Measurements from ENCODE around the gene C2orf72.
A peak's percentile ranks its signal among the peaks of the same experiment; 100 is the strongest.
"Not testable (repeated sequence)": the region's sequence is repeated elsewhere in the genome, so short reads cannot be mapped to it uniquely, and the experiment has no call there.

C2orf72 gene

GRCh38 chr2:231058761-231059550 is 21.6 kb downstream of the C2orf72 start:
- DNase-seq (ENCODE audit: low read depth) = peak; percentile 50
- H3K4me3 ChIP-seq (ENCODE audit: low read length) = no peak overlapping the region
- no peak for TF ChIP-seq CTCF (IDR thresholded peaks at IDR 0.05; ENCODE audit: insufficient read depth, low read depth, low read length, missing control alignments)

GRCh38 chr2:231059756-231060155 is 22.4 kb downstream of the C2orf72 start:
- TF ChIP-seq CTCF (IDR thresholded peaks at IDR 0.05; ENCODE audit: insufficient read depth, low read depth, low read length, missing control alignments) = no peak
- H3K4me3 ChIP-seq (ENCODE audit: low read length) = no peak overlapping the region
- no peak for DNase-seq (ENCODE audit: low read depth)

- no peak overlapping the region for H3K4me3 ChIP-seq (ENCODE audit: low read length)
- no peak for DNase-seq (ENCODE audit: low read depth)
- TF ChIP-seq CTCF (IDR thresholded peaks at IDR 0.05; ENCODE audit: insufficient read depth, low read depth, low read length, missing control alignments) = no peak
Observed at GRCh38 chr2:231062776-231063175, 25.5 kb downstream of the C2orf72 start.

- TF ChIP-seq CTCF (IDR thresholded peaks at IDR 0.05; ENCODE audit: insufficient read depth, low read depth, low read length, missing control alignments) = no peak
- H3K4me3 ChIP-seq (ENCODE audit: low read length) = no peak overlapping the region
- DNase-seq (ENCODE audit: low read depth) = no peak
Observed at GRCh38 chr2:231063347-231063746, 26.0 kb downstream of the C2orf72 start.

DNA sequence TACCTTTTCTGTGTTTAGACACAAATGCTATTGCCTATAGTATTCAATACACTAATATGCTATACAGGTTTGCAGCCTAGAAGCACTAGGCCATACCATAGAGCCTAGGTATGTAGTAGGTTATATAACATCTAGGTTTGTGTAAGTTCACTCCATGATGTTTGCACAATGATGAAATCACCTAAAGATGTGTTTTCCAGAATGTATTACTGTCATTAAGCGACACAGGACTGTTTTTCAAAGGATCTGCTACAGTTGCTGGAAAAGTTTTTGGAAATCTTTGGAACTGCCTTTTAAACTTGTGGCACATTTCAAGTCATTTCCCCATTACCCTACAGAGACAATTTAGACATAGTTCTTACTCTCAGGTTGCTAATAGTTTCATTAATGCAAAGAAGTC is 28.6 kb downstream of the C2orf72 start:
- no peak for TF ChIP-seq CTCF (IDR thresholded peaks at IDR 0.05; ENCODE audit: insufficient read depth, low read depth, low read length, missing control alignments)
- H3K4me3 ChIP-seq (ENCODE audit: low read length) = no peak overlapping the region
- no peak for DNase-seq (ENCODE audit: low read depth)

DNA sequence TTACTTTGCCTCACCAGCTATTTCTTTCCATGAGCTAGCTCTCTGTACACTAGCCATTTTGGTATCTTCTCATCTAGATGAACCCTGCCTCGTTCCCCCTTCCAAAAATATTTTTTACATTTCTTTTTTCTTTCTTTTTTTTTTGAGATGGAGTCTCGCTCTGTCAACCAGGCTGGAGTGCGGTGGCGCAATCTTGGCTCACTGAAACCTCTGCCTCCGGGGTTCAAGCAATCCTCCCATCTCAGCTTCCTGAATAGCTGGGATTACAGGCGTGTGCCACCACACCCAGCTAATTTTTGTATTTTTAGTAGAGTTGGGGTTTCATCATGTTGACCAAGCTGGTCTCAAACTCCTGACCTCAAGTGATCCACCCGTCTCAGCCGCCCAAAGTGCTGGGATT is 30.2 kb downstream of the C2orf72 start:
- H3K4me3 ChIP-seq (ENCODE audit: low read length); DNase-seq (ENCODE audit: low read depth): not testable (repeated sequence)

DNA sequence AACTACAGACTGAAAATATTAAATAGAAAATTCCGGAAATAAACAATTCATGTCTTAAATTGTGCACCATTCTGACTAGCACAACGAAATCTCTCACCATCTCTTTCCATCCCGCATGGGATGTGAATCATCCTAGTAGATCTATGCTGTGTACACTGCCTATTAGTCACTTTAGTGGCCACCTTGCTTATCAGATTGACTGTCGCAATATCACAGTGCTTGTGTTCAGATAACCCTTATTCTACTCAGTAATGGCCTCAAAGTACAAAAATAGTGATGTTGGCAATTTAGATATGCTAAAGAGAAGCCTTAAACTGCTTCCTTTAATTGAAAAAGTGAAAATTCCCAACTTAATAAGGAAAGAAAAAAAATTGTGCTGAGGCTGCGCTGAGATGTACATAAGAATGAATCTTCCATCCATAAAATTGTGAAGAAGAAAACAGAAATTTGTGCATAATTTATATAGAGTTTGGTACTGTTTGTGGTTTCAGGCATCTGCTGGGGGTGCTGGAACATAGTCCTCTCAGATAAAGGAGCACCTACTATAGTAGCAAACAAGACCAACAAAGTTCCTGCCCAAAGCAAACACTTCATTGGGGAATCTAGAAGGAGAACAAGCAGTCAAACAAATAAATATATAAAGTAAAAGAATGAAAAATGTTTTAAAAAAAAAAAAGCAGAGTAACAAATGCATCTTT is 31.4 kb downstream of the C2orf72 start:
- no peak overlapping the region for H3K4me3 ChIP-seq (ENCODE audit: low read length)
- DNase-seq (ENCODE audit: low read depth) = peak; percentile 72
- no peak for TF ChIP-seq CTCF (IDR thresholded peaks at IDR 0.05; ENCODE audit: insufficient read depth, low read depth, low read length, missing control alignments)

Data from epithelial cell of esophagus (primary cell).